Midbrain (tissue), 1 donor: Measurements from ENCODE around the gene PLEKHA7.
A peak's percentile ranks its signal among the peaks of the same experiment; 100 is the strongest.

Experiments used
- DNase-seq: peaks from one replicate; lab custom pipeline; 2025; lab: John Stamatoyannopoulos, UW

PLEKHA7 gene

GRCh38 chr11:16738947-16739815, 275.0 kb downstream of the PLEKHA7 start:
- peak; percentile 42 for DNase-seq

- DNase-seq: peak; percentile 99
Measured at GRCh38 chr11:16738193-16738946, 275.8 kb downstream of the PLEKHA7 start, which contains the start of gene C11orf58. Gene C11orf58, plus strand, starts transcription at chr11:16738647. Its CDS starts 132 bp downstream, at chr11:16738779.

GRCh38 chr11:16737818-16738192, 276.4 kb downstream of the PLEKHA7 start:
- DNase-seq: no peak
